Measurements from ENCODE around the gene LPIN2.

Gene LPIN2

GRCh38 chr18:2981212-2981728, 31.7 kb downstream of the LPIN2 start:
- DNase-seq (ENCODE audit: low read depth in 2 of 2), result peak; percentile 44 to 54

GRCh38 chr18:2979871-2980790, 32.8 kb downstream of the LPIN2 start:
- DNase-seq (ENCODE audit: low read depth in 2 of 2), result no peak

- DNase-seq (ENCODE audit: low read depth in 2 of 2), result peak; percentile 67 to 68
These were observed 33.8 kb downstream of the LPIN2 start for GRCh38 chr18:2979129-2979528.

GRCh38 chr18:2978661-2979106, 34.3 kb downstream of the LPIN2 start:
- DNase-seq (ENCODE audit: low read depth in 2 of 2), result no peak

GRCh38 chr18:2978208-2978607, 34.7 kb downstream of the LPIN2 start:
- DNase-seq (ENCODE audit: low read depth in 2 of 2), result no peak

GRCh38 chr18:2976218-2977132, 36.5 kb downstream of the LPIN2 start:
- DNase-seq (ENCODE audit: low read depth in 2 of 2), result no peak

GRCh38 chr18:2974731-2975130, 38.2 kb downstream of the LPIN2 start:
- no peak for DNase-seq (ENCODE audit: low read depth in 2 of 2)

GRCh38 chr18:2971741-2972552, 41.0 kb downstream of the LPIN2 start:
- no peak for DNase-seq (ENCODE audit: low read depth in 2 of 2)

GRCh38 chr18:2970772-2971659, 41.9 kb downstream of the LPIN2 start:
- no peak for DNase-seq (ENCODE audit: low read depth in 2 of 2)

GRCh38 chr18:2970344-2970743, 42.6 kb downstream of the LPIN2 start:
- DNase-seq (ENCODE audit: low read depth in 2 of 2), result no peak

GRCh38 chr18:2969695-2970094, 43.2 kb downstream of the LPIN2 start:
- no peak for DNase-seq (ENCODE audit: low read depth in 2 of 2)

GRCh38 chr18:2968606-2969005, 44.3 kb downstream of the LPIN2 start:
- no peak for DNase-seq (ENCODE audit: low read depth in 2 of 2)

GRCh38 chr18:2967820-2968219, 45.1 kb downstream of the LPIN2 start:
- no peak for DNase-seq (ENCODE audit: low read depth in 2 of 2)

- DNase-seq (ENCODE audit: low read depth in 2 of 2), result no peak
These were observed 45.6 kb downstream of the LPIN2 start for GRCh38 chr18:2967357-2967756.

- no peak for DNase-seq (ENCODE audit: low read depth in 2 of 2)
These were observed 46.4 kb downstream of the LPIN2 start for GRCh38 chr18:2966560-2966959.

- DNase-seq (ENCODE audit: low read depth in 2 of 2), result no peak
These were observed 47.1 kb downstream of the LPIN2 start for GRCh38 chr18:2965797-2966196.

- no peak for DNase-seq (ENCODE audit: low read depth in 2 of 2)
These were observed 48.5 kb downstream of the LPIN2 start for GRCh38 chr18:2964361-2965010.

Data from fibroblast of skin of left biceps (primary cell).